Panc1 (cell line): ENCODE results near the gene MAP2K5. TPM values are rescaled to one million over a fixed set of nuclear protein-coding genes. Genes with fewer than 3 reads are reported as not detected.

Source experiments
- ATAC-seq: fragments of 200-7000 bp; cut with Tn5 transposase; 2 replicates; pipeline ENCODE4 v1.9.1; 2020; ENCODE audit warnings: mild to moderate bottlenecking, moderate library complexity
- BruUV-seq: library from RNA; stranded (reverse); fragments of 400-500 nt; replicated peaks from 2 replicates; lab custom pipeline; 2021; lab: Mats Ljungman, UMichigan
- CTCF ChIA-PET: fragments of 300-600 bp; sonication (Branson Sonifier 250); formaldehyde crosslinking; loops from one replicate; lab custom pipeline; 2022; ENCODE audit warnings: antibody characterized with exemption; lab: Charles Lee
- POLR2A ChIA-PET: fragments of 300-600 bp; sonication (Branson Sonifier 250); formaldehyde crosslinking; loops from one replicate; lab custom pipeline; 2022; ENCODE audit warnings: antibody characterized with exemption; lab: Charles Lee
- DNase-seq: peaks from one replicate; pipeline ENCODE4 v3.0.0-alpha.2; 2010; ENCODE audit warnings: low read depth, low spot score
- H3K27ac ChIP-seq: 2 replicates; pipeline ENCODE4 v1.5.1; 2011; ENCODE audit warnings: mild to moderate bottlenecking, low read length, inconsistent platforms
- H3K27me3 ChIP-seq: fragments of 200-500 bp; sonication (Bioruptor generic); 2 replicates; pipeline ENCODE4 v1.6.0; 2014; ENCODE audit warnings: low read length, inconsistent platforms; ENCODE audit not compliant: control insufficient read depth, insufficient read depth
- H3K36me3 ChIP-seq: fragments of 200-500 bp; sonication (Bioruptor generic); 2 replicates; pipeline ENCODE4 v1.5.1; 2014; ENCODE audit warnings: inconsistent platforms, mild to moderate bottlenecking, low read length, moderate library complexity; ENCODE audit not compliant: control insufficient read depth, insufficient read depth
- H3K4me1 ChIP-seq: 2 replicates; pipeline ENCODE4 v1.5.1; 2011; ENCODE audit warnings: inconsistent platforms, mild to moderate bottlenecking, low read length, moderate library complexity; ENCODE audit not compliant: control insufficient read depth, insufficient read depth
- H3K4me3 ChIP-seq, 2 experiments: 2 replicates each; pipeline ENCODE4 v1.5.1; 2011 to 2012; ENCODE audit warnings: low read depth in 2 of 2, low read length in 2 of 2, mild to moderate bottlenecking in 2 of 2, inconsistent platforms in 1 of 2, moderate library complexity in 1 of 2
- H3K9me3 ChIP-seq: fragments of 200-500 bp; sonication (Bioruptor generic); 2 replicates; pipeline ENCODE4 v1.5.1; 2014; ENCODE audit warnings: low read depth, mild to moderate bottlenecking, inconsistent platforms, low read length, moderate library complexity; ENCODE audit not compliant: control insufficient read depth, insufficient read depth
- POLR2AphosphoS5 ChIP-seq: IDR thresholded peaks from 2 replicates; pipeline ENCODE4 v1.6.1; 2012; ENCODE audit warnings: mild to moderate bottlenecking, low read depth, low read length, moderate library complexity
- SIN3A ChIP-seq: IDR thresholded peaks from 2 replicates; pipeline ENCODE4 v1.6.1; 2012; ENCODE audit warnings: low read depth, mild to moderate bottlenecking, low read length, moderate library complexity, borderline replicate concordance; ENCODE audit not compliant: insufficient read depth
- TCF7L2 ChIP-seq: IDR thresholded peaks from 2 replicates; pipeline ENCODE4 v1.6.1; 2011; ENCODE audit warnings: mild to moderate bottlenecking, low read depth, low read length, inconsistent platforms
- in situ Hi-C: cut with HindIII; loops from 2 replicates; pipeline ENCODE4 v1.10.0; 2016; ENCODE audit warnings: low sequenced_read_pairs, low pct_unique_long_range_greater_than_20kb
- intact Hi-C: fragments of 100-400 bp; cut with micrococcal nuclease; formaldehyde crosslinking; loops from one replicate; pipeline ENCODE4 v1.10.0; 2022; ENCODE audit not compliant: unreplicated experiment
- total RNA-seq: library from RNA; stranded (reverse); gene quantifications from one replicate; pipeline ENCODE4 v1.2.1, GENCODE V29; 2021; ENCODE audit not compliant: unreplicated experiment
- TF ChIP-seq, protein P1 (sequence below), 2 experiments: IDR thresholded peaks; 2 replicates each; pipeline ENCODE4 v1.6.1; 2011 to 2012; ENCODE audit warnings: low read depth in 2 of 2, control low read depth in 1 of 2, low read length in 1 of 2, mild to moderate bottlenecking in 1 of 2, moderate library complexity in 1 of 2; ENCODE audit not compliant: insufficient read depth in 1 of 2
- TF ChIP-seq, protein P2 (sequence below): fragments of 450-650 bp; IDR thresholded peaks from 2 replicates; pipeline ENCODE4 v1.5.1; 2017; ENCODE audit warnings: mild to moderate bottlenecking

The MAP2K5 gene
- total RNA-seq, 1 experiment from 2014 or later: 18.3 TPM

DNA sequence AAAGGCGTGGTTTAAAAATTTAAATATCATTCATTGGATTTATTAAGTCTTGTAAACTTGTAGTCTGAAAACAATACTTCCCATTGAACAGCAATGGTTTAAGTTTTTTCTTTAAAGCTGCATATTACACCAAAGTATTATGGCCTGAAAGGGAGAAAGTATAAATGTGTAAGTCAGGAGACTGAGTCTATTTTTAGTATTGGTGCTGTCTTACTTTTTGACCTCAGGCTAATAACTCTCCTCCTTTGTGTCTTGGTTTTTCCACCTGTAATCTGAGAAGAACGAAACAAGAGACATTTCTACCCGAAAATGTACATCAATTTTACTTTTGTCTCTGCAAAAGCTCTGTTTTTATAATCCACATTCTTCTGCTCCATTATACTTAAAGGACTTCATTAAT is 14.0 kb upstream of the MAP2K5 start:
- in situ Hi-C loops (no loop called here), intact Hi-C loops (no loop called here)
- no TSS peak for BruUV-seq
- no peak overlapping the region for H3K4me3 ChIP-seq
- H3K27me3 ChIP-seq: no peaks in the 10 kb centered on the region
- H3K9me3 ChIP-seq: no peaks in the 10 kb centered on the region
- peaks cover 3% of the 10 kb centered on the region; the same call in 1 of the 2 replicates for H3K36me3 ChIP-seq
- H3K27ac ChIP-seq: no peak overlapping the region
- no peak for DNase-seq
- TF ChIP-seq, protein P1, sequence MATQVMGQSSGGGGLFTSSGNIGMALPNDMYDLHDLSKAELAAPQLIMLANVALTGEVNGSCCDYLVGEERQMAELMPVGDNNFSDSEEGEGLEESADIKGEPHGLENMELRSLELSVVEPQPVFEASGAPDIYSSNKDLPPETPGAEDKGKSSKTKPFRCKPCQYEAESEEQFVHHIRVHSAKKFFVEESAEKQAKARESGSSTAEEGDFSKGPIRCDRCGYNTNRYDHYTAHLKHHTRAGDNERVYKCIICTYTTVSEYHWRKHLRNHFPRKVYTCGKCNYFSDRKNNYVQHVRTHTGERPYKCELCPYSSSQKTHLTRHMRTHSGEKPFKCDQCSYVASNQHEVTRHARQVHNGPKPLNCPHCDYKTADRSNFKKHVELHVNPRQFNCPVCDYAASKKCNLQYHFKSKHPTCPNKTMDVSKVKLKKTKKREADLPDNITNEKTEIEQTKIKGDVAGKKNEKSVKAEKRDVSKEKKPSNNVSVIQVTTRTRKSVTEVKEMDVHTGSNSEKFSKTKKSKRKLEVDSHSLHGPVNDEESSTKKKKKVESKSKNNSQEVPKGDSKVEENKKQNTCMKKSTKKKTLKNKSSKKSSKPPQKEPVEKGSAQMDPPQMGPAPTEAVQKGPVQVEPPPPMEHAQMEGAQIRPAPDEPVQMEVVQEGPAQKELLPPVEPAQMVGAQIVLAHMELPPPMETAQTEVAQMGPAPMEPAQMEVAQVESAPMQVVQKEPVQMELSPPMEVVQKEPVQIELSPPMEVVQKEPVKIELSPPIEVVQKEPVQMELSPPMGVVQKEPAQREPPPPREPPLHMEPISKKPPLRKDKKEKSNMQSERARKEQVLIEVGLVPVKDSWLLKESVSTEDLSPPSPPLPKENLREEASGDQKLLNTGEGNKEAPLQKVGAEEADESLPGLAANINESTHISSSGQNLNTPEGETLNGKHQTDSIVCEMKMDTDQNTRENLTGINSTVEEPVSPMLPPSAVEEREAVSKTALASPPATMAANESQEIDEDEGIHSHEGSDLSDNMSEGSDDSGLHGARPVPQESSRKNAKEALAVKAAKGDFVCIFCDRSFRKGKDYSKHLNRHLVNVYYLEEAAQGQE (IDR thresholded peaks at IDR 0.05; ENCODE audit: insufficient read depth in 1 of 2, low read depth in 2 of 2, low read length in 1 of 2): no peak
- TF ChIP-seq, protein P2, sequence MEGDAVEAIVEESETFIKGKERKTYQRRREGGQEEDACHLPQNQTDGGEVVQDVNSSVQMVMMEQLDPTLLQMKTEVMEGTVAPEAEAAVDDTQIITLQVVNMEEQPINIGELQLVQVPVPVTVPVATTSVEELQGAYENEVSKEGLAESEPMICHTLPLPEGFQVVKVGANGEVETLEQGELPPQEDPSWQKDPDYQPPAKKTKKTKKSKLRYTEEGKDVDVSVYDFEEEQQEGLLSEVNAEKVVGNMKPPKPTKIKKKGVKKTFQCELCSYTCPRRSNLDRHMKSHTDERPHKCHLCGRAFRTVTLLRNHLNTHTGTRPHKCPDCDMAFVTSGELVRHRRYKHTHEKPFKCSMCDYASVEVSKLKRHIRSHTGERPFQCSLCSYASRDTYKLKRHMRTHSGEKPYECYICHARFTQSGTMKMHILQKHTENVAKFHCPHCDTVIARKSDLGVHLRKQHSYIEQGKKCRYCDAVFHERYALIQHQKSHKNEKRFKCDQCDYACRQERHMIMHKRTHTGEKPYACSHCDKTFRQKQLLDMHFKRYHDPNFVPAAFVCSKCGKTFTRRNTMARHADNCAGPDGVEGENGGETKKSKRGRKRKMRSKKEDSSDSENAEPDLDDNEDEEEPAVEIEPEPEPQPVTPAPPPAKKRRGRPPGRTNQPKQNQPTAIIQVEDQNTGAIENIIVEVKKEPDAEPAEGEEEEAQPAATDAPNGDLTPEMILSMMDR: no peak
- TF ChIP-seq POLR2AphosphoS5 (no peak), SIN3A (no peak), TCF7L2 (no peak)
- ChIA-PET POLR2A (no interaction called here), CTCF (no interaction called here)
- no peaks in the 10 kb centered on the region; the same call in 1 of the 2 replicates for H3K4me1 ChIP-seq
- no peak for ATAC-seq

DNA sequence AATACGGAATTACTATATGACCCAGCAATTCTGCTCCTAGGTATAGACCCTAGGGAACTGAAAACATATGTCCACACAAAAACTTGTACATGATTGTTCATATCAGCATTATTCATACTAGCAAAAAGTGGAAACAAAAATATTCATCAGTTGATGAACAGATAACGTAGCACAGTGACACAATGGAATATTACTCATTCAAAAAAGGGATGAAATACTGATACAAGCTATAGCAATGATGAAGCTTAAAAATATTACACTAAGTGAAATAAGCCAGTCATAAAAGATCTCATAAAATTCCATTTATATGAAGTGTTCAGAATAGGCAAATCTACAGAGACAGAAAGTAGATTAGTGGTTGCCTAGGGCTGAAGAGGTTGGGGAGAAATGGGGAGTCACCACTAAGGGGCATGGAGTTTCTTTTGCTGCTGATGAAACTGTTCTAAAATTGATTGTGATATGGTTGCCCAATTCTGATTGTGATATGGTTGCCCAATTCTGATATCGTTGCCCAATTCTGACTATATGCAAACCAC is 11.1 kb upstream of the MAP2K5 start:
- H3K9me3 ChIP-seq: no peaks in the 10 kb centered on the region
- no peaks in the 10 kb centered on the region for H3K4me1 ChIP-seq
- H3K27me3 ChIP-seq: no peaks in the 10 kb centered on the region
- TF ChIP-seq SIN3A: no peak
- TF ChIP-seq, protein P2: no peak
- TF ChIP-seq, protein P1 (IDR thresholded peaks at IDR 0.05; ENCODE audit: insufficient read depth in 1 of 2, low read depth in 2 of 2, low read length in 1 of 2): no peak
- TF ChIP-seq POLR2AphosphoS5: no peak
- TF ChIP-seq TCF7L2: no peak
- BruUV-seq: no TSS peak
- no peak overlapping the region for H3K27ac ChIP-seq
- DNase-seq: no peak
- no peak overlapping the region for H3K4me3 ChIP-seq
- peaks cover 3% of the 10 kb centered on the region; the same call in 1 of the 2 replicates for H3K36me3 ChIP-seq
- POLR2A ChIA-PET: interaction anchor here (0.7 kb wide), 1 partner anchor 26 kb away, joined by 5 read pairs; no protein-coding TSS in a partner anchor
- CTCF ChIA-PET: no interaction called here
- in situ Hi-C loops (no loop called here), intact Hi-C loops (no loop called here)
- no peak for ATAC-seq
